HG02588 (cell line): ENCODE measurements around the gene NUP93.

Source experiments
- ATAC-seq: cut with Tn5 transposase; IDR thresholded peaks from one replicate; pipeline ENCODE4 v1.9.1; 2021; ENCODE audit warnings: mild to moderate bottlenecking, moderate library complexity; ENCODE audit not compliant: unreplicated experiment

Gene NUP93

GRCh38 chr16:56741399-56741798 lies 11.5 kb downstream of the NUP93 start:
- ATAC-seq: no peak

- no peak for ATAC-seq
Observed at GRCh38 chr16:56742030-56742984, 12.4 kb downstream of the NUP93 start.

- ATAC-seq: no peak
Observed at GRCh38 chr16:56743840-56744239, 13.9 kb downstream of the NUP93 start.

- ATAC-seq: no peak
Observed at GRCh38 chr16:56744996-56745640, 15.2 kb downstream of the NUP93 start.

- no peak for ATAC-seq
Observed at GRCh38 chr16:56747486-56748045, 17.6 kb downstream of the NUP93 start.

GRCh38 chr16:56748191-56748590 lies 18.3 kb downstream of the NUP93 start:
- no peak for ATAC-seq

- no peak for ATAC-seq
Observed at GRCh38 chr16:56748826-56749225, 18.9 kb downstream of the NUP93 start.

- no peak for ATAC-seq
Observed at GRCh38 chr16:56749672-56750491, 20.0 kb downstream of the NUP93 start.

GRCh38 chr16:56753410-56753809 lies 23.5 kb downstream of the NUP93 start:
- ATAC-seq: no peak

- ATAC-seq: no peak
Observed at GRCh38 chr16:56755038-56755437, 25.1 kb downstream of the NUP93 start.

- no peak for ATAC-seq
Observed at GRCh38 chr16:56758432-56758831, 28.5 kb downstream of the NUP93 start.

GRCh38 chr16:56758930-56759329 lies 29.0 kb downstream of the NUP93 start:
- ATAC-seq: no peak

GRCh38 chr16:56763291-56763916 lies 33.5 kb downstream of the NUP93 start:
- no peak for ATAC-seq

GRCh38 chr16:56764835-56765234 lies 34.9 kb downstream of the NUP93 start:
- ATAC-seq: no peak

- no peak for ATAC-seq
Observed at GRCh38 chr16:56765949-56766348, 36.0 kb downstream of the NUP93 start.

GRCh38 chr16:56767024-56767423 lies 37.1 kb downstream of the NUP93 start:
- no peak for ATAC-seq

GRCh38 chr16:56769677-56770076 lies 39.7 kb downstream of the NUP93 start:
- ATAC-seq: no peak

- ATAC-seq: no peak
Observed at GRCh38 chr16:56771558-56772279, 41.8 kb downstream of the NUP93 start.

GRCh38 chr16:56773532-56773931 lies 43.6 kb downstream of the NUP93 start:
- ATAC-seq: no peak
